ENCODE measurements around the gene RABAC1.

The RABAC1 gene

DNA sequence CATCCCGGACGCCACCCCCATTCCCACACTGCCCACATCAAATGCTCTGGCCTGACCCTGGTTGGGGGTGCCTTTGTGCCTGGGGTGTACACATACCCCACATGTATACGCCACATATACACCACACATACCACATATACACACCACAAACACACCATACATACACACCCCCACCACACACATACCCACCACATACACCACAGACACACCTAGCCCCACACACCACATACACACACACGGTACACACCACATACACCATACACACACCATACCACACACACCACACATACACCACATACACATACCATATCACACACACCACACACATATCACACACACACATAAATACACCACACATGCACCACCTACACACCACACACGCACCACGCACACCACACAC, 41.0 kb downstream of the RABAC1 start:
- TF ChIP-seq BACH2 (CRISPR knock-in tag; IDR thresholded peaks at IDR 0.05; ENCODE audit: borderline replicate concordance) (no peak), ZFP3 (CRISPR knock-in tag; IDR thresholded peaks at IDR 0.05) (no peak), ZNF565 (CRISPR knock-in tag; conservative IDR thresholded peaks at IDR 0.05; ENCODE audit: low read depth) (no peak), TOX (CRISPR knock-in tag; IDR thresholded peaks at IDR 0.05; ENCODE audit: borderline replicate concordance) (no peak), ZNF70 (CRISPR knock-in tag; IDR thresholded peaks at IDR 0.05) (no peak), PPARA (CRISPR knock-in tag; IDR thresholded peaks at IDR 0.05; ENCODE audit: borderline replicate concordance) (no peak), RARB (CRISPR knock-in tag; IDR thresholded peaks at IDR 0.05) (no peak), ZNF8 (CRISPR knock-in tag; IDR thresholded peaks at IDR 0.05) (no peak), OSR1 (CRISPR knock-in tag; IDR thresholded peaks at IDR 0.05) (no peak), TCF4 (CRISPR knock-in tag; IDR thresholded peaks at IDR 0.05; ENCODE audit: borderline replicate concordance) (no peak), SNAI2 (CRISPR knock-in tag; IDR thresholded peaks at IDR 0.05) (no peak), CSDC2 (CRISPR knock-in tag; IDR thresholded peaks at IDR 0.05) (no peak), ISL1 (CRISPR knock-in tag; IDR thresholded peaks at IDR 0.05) (no peak)
- TF ChIP-seq, protein P1, sequence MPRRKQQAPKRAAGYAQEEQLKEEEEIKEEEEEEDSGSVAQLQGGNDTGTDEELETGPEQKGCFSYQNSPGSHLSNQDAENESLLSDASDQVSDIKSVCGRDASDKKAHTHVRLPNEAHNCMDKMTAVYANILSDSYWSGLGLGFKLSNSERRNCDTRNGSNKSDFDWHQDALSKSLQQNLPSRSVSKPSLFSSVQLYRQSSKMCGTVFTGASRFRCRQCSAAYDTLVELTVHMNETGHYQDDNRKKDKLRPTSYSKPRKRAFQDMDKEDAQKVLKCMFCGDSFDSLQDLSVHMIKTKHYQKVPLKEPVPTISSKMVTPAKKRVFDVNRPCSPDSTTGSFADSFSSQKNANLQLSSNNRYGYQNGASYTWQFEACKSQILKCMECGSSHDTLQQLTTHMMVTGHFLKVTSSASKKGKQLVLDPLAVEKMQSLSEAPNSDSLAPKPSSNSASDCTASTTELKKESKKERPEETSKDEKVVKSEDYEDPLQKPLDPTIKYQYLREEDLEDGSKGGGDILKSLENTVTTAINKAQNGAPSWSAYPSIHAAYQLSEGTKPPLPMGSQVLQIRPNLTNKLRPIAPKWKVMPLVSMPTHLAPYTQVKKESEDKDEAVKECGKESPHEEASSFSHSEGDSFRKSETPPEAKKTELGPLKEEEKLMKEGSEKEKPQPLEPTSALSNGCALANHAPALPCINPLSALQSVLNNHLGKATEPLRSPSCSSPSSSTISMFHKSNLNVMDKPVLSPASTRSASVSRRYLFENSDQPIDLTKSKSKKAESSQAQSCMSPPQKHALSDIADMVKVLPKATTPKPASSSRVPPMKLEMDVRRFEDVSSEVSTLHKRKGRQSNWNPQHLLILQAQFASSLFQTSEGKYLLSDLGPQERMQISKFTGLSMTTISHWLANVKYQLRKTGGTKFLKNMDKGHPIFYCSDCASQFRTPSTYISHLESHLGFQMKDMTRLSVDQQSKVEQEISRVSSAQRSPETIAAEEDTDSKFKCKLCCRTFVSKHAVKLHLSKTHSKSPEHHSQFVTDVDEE (CRISPR knock-in tag; IDR thresholded peaks at IDR 0.05): no peak
- TF ChIP-seq, protein P2, sequence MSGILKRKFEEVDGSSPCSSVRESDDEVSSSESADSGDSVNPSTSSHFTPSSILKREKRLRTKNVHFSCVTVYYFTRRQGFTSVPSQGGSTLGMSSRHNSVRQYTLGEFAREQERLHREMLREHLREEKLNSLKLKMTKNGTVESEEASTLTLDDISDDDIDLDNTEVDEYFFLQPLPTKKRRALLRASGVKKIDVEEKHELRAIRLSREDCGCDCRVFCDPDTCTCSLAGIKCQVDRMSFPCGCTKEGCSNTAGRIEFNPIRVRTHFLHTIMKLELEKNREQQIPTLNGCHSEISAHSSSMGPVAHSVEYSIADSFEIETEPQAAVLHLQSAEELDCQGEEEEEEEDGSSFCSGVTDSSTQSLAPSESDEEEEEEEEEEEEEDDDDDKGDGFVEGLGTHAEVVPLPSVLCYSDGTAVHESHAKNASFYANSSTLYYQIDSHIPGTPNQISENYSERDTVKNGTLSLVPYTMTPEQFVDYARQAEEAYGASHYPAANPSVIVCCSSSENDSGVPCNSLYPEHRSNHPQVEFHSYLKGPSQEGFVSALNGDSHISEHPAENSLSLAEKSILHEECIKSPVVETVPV (CRISPR knock-in tag; IDR thresholded peaks at IDR 0.05): no peak
- TF ChIP-seq, protein P3, sequence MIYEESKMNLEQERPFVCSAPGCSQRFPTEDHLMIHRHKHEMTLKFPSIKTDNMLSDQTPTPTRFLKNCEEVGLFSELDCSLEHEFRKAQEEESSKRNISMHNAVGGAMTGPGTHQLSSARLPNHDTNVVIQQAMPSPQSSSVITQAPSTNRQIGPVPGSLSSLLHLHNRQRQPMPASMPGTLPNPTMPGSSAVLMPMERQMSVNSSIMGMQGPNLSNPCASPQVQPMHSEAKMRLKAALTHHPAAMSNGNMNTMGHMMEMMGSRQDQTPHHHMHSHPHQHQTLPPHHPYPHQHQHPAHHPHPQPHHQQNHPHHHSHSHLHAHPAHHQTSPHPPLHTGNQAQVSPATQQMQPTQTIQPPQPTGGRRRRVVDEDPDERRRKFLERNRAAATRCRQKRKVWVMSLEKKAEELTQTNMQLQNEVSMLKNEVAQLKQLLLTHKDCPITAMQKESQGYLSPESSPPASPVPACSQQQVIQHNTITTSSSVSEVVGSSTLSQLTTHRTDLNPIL (CRISPR knock-in tag; IDR thresholded peaks at IDR 0.05; ENCODE audit: low read depth): no peak
- TF ChIP-seq, protein P4, sequence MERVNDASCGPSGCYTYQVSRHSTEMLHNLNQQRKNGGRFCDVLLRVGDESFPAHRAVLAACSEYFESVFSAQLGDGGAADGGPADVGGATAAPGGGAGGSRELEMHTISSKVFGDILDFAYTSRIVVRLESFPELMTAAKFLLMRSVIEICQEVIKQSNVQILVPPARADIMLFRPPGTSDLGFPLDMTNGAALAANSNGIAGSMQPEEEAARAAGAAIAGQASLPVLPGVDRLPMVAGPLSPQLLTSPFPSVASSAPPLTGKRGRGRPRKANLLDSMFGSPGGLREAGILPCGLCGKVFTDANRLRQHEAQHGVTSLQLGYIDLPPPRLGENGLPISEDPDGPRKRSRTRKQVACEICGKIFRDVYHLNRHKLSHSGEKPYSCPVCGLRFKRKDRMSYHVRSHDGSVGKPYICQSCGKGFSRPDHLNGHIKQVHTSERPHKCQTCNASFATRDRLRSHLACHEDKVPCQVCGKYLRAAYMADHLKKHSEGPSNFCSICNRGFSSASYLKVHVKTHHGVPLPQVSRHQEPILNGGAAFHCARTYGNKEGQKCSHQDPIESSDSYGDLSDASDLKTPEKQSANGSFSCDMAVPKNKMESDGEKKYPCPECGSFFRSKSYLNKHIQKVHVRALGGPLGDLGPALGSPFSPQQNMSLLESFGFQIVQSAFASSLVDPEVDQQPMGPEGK (CRISPR knock-in tag; IDR thresholded peaks at IDR 0.05; ENCODE audit: borderline replicate concordance): no peak
- TF ChIP-seq, protein P5, sequence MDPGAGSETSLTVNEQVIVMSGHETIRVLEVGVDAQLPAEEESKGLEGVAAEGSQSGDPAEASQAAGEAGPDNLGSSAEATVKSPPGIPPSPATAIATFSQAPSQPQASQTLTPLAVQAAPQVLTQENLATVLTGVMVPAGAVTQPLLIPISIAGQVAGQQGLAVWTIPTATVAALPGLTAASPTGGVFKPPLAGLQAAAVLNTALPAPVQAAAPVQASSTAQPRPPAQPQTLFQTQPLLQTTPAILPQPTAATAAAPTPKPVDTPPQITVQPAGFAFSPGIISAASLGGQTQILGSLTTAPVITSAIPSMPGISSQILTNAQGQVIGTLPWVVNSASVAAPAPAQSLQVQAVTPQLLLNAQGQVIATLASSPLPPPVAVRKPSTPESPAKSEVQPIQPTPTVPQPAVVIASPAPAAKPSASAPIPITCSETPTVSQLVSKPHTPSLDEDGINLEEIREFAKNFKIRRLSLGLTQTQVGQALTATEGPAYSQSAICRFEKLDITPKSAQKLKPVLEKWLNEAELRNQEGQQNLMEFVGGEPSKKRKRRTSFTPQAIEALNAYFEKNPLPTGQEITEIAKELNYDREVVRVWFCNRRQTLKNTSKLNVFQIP (CRISPR knock-in tag; IDR thresholded peaks at IDR 0.05; ENCODE audit: borderline replicate concordance, low read depth): no peak
- ATAC-seq: no peak

DNA sequence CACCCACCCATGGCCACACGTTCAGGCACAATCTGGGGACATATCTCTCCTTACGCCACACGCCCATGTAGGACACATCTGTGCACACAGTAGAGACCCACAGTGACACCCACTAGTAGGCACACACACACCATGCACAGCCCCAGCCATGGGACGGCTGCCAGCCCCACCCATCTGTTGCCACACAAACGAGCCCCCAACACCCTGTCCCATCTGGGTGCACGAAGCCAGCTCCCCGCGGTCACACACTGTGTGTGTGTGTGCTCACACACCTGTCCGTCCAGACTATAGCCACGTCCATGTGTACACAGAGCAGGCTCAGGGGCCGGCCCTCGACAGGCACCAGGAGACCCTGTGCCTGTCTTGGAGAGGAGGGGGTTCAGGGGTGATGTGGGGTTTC, 41.4 kb downstream of the RABAC1 start:
- TF ChIP-seq, protein P1 (CRISPR knock-in tag; IDR thresholded peaks at IDR 0.05): no peak
- TF ChIP-seq CSDC2 (CRISPR knock-in tag; IDR thresholded peaks at IDR 0.05) (no peak), ZNF8 (CRISPR knock-in tag; IDR thresholded peaks at IDR 0.05) (no peak), ESRRG (CRISPR knock-in tag; IDR thresholded peaks at IDR 0.05) (no peak), ISL1 (CRISPR knock-in tag; IDR thresholded peaks at IDR 0.05) (no peak), ARNTL (CRISPR knock-in tag; IDR thresholded peaks at IDR 0.05; ENCODE audit: borderline replicate concordance, low read depth) (no peak), TOX (CRISPR knock-in tag; IDR thresholded peaks at IDR 0.05; ENCODE audit: borderline replicate concordance) (no peak), ZC3H10 (CRISPR knock-in tag; IDR thresholded peaks at IDR 0.05) (no peak), BACH2 (CRISPR knock-in tag; IDR thresholded peaks at IDR 0.05; ENCODE audit: borderline replicate concordance) (no peak), ZNF70 (CRISPR knock-in tag; IDR thresholded peaks at IDR 0.05) (no peak), RARB (CRISPR knock-in tag; IDR thresholded peaks at IDR 0.05) (no peak), SNAI2 (CRISPR knock-in tag; IDR thresholded peaks at IDR 0.05) (no peak), GLIS3 (CRISPR knock-in tag; IDR thresholded peaks at IDR 0.05) (no peak), OSR1 (CRISPR knock-in tag; IDR thresholded peaks at IDR 0.05) (no peak), ZFP3 (CRISPR knock-in tag; IDR thresholded peaks at IDR 0.05) (no peak), ZFP30 (CRISPR knock-in tag; IDR thresholded peaks at IDR 0.05) (no peak)
- TF ChIP-seq, protein P3 (CRISPR knock-in tag; IDR thresholded peaks at IDR 0.05; ENCODE audit: low read depth): no peak
- TF ChIP-seq, protein P2 (CRISPR knock-in tag; IDR thresholded peaks at IDR 0.05): no peak
- ATAC-seq: no peak

All from SK-N-SH treated with all-trans-retinoic acid at 6 μM for 48 hours (cell line).